ENCODE data around the gene BCL7C.

BCL7C gene

GRCh38 chr16:30922960-30923535, 29.2 kb upstream of the BCL7C start:
- peak; percentile 95 for DNase-seq (ENCODE audit: low read depth)

GRCh38 chr16:30922420-30922959, 28.6 kb upstream of the BCL7C start:
- peak; percentile 99 for DNase-seq (ENCODE audit: low read depth)

- DNase-seq (ENCODE audit: low read depth): peak; percentile 82
Observed at GRCh38 chr16:30921748-30922419, 28.0 kb upstream of the BCL7C start.

- no peak for DNase-seq (ENCODE audit: low read depth)
Observed at GRCh38 chr16:30921459-30921747, 27.5 kb upstream of the BCL7C start.

- DNase-seq (ENCODE audit: low read depth): no peak
Observed at GRCh38 chr16:30920891-30921290, 27.0 kb upstream of the BCL7C start.

GRCh38 chr16:30918614-30919013, 24.7 kb upstream of the BCL7C start:
- no peak for DNase-seq (ENCODE audit: low read depth)

- no peak for DNase-seq (ENCODE audit: low read depth)
Observed at GRCh38 chr16:30914830-30915229, 21.0 kb upstream of the BCL7C start.

GRCh38 chr16:30912794-30913412, 19.0 kb upstream of the BCL7C start:
- DNase-seq (ENCODE audit: low read depth): no peak

GRCh38 chr16:30910427-30911029, 16.7 kb upstream of the BCL7C start:
- no peak for DNase-seq (ENCODE audit: low read depth)

- DNase-seq (ENCODE audit: low read depth): no peak
Observed at GRCh38 chr16:30907064-30907463, 13.2 kb upstream of the BCL7C start.

GRCh38 chr16:30904114-30904780, 10.4 kb upstream of the BCL7C start:
- no peak for DNase-seq (ENCODE audit: low read depth)

GRCh38 chr16:30903596-30903995, 9.7 kb upstream of the BCL7C start:
- no peak for DNase-seq (ENCODE audit: low read depth)

- no peak for DNase-seq (ENCODE audit: low read depth)
Observed at GRCh38 chr16:30903002-30903401, 9.1 kb upstream of the BCL7C start.

GRCh38 chr16:30902029-30902972, 8.4 kb upstream of the BCL7C start:
- DNase-seq (ENCODE audit: low read depth): no peak

- no peak for DNase-seq (ENCODE audit: low read depth)
Observed at GRCh38 chr16:30901201-30902028, 7.5 kb upstream of the BCL7C start.

- no peak for DNase-seq (ENCODE audit: low read depth)
Observed at GRCh38 chr16:30900588-30900987, 6.7 kb upstream of the BCL7C start.

GRCh38 chr16:30899794-30900193, 5.9 kb upstream of the BCL7C start:
- DNase-seq (ENCODE audit: low read depth): no peak

GRCh38 chr16:30896889-30897733, 3.2 kb upstream of the BCL7C start:
- DNase-seq (ENCODE audit: low read depth): peak; percentile 63

- no peak for DNase-seq (ENCODE audit: low read depth)
Observed at GRCh38 chr16:30896261-30896888, 2.5 kb upstream of the BCL7C start, which contains the start of gene CTF1. Gene CTF1, plus strand, starts transcription at chr16:30896614. Its CDS starts 30 bp downstream, at chr16:30896644.

All from T follicular helper cell (primary cell).